ENCODE measurements around the gene TMEM184B.

TMEM184B gene

GRCh38 chr22:38305471-38306448 lies 33.0 kb upstream of the TMEM184B start:
- peak; percentile 75 for DNase-seq

GRCh38 chr22:38304526-38304925 lies 31.7 kb upstream of the TMEM184B start:
- no peak for DNase-seq

- no peak for DNase-seq
These were observed 31.2 kb upstream of the TMEM184B start for GRCh38 chr22:38303974-38304373.

DNA sequence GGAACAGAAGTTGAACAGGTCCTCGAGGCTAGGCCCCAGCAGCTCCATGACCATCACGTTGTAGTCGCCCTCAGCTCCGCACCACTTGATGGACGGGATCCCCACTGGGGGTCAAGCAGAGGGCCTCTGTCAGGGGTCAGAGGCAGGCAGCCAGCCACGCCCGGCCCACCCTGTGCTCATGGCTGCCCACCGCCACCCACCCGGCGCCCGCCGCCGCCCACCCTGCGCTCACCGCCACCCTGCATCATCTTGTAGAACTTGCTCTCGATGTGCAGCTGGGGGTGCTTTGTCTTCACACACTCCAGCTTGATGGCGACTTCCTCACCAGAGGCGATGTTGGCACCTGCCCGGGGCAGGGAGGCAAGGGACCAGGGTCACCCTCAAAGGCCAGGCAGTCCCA lies 30.1 kb upstream of the TMEM184B start:
- no peak for DNase-seq

- DNase-seq: no peak
These were observed 28.1 kb upstream of the TMEM184B start for GRCh38 chr22:38300946-38301345.

DNA sequence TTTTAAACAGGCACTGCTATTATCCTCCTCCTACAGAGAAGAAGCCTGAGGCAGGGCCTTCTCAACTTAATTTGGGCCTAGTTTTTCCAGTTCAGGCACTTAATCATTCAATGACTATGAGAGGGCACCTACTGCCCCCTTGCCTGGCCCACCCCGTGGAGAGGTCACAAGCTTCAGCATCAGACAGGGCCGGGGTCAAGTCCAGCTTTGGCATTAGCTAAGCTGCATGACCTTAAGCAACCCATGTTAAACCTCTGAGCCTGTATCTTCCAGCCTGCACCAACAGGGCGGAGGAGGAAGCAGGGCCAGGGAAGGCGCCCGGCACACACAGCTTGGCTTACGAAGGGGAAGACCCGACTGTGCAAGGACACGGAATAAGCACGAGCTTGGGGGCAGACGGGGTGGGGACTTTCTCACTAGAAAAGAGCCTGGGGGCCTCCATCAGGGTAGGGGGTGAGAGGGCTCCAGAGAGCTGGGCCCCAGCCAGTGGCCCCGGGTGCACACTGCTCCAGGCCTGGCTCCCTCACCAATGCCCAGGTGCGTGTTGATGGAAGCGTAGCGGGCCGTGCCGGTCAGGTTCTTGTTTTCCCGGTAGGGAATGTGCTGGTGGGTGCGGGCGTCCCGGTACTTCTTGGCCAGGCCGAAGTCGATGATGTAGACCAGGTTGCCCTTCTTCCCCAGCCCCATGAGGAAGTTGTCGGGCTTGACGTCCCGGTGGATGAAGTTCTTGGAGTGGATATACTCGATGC lies 27.6 kb upstream of the TMEM184B start:
- no peak for DNase-seq

DNA sequence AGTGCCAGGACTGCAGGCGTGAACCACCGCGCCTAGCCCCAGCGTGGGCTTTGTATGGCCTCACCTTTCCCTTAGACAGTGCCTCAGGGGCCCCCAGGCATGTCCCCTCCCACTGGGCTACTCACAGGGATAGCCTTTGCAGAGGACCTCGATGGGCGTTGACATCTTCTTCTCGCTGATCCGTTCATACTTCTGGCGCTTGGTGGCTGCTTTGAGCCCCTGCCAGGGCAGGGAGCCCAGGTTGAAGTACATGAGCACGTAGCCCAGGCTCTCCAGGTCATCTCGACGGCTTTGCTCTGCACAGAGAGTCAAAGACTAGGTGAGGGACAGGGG lies 26.9 kb upstream of the TMEM184B start:
- DNase-seq: no peak

DNA sequence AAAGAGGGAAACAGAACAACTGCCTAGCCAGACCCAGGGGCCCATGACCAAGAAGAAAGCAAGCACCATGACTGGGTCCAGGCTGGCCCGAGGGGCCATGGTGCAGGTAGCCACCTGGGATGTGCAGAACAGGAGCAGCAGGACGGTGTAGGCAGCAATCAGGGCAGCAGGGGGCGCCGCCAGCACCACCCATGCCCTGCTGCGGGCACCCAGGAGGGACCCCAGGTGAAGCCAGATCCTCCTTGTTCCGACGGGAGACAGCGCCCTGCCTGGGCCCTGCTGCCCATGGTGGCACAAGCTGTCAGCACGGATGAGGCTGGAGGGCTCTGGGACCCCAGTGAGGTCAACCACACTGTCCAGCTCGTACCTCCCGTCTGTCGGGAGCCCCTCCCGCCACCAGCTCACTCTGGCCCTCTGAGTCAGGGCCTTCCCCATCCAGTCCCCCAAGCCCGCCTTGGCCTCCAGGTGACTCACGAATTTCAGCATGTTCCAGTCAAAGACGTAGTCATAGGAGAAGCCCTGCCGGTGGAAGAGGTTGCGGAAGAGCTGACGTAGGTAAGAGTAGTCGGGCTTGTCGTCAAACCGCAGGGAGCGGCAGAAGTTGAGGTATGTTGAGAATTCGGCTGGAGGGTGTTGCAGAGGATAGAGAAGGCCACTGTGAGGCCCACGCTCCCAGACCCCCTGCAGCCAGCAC lies 25.6 kb upstream of the TMEM184B start:
- DNase-seq: no peak

DNA sequence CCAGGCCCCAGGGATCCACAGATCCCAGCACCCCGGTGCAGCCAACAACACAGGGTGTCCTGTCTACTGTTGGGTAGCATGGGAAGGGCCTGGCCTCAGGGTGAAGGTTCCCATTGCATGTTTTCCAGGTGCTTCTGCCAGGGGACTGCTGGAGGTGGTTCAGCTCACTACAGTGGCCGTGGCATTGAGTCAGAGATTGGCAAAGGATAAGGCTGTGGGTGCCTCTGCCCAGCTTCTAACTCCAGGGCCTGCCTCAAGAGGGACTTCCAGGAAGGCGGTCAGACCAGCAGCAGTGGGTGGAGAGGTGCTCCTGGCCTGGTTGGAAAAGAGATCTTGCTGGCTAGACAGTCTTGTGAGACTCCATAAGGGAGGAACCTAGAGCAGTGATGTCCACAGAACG lies 23.6 kb upstream of the TMEM184B start:
- no peak for DNase-seq

GRCh38 chr22:38295863-38296262 lies 23.1 kb upstream of the TMEM184B start:
- no peak for DNase-seq

GRCh38 chr22:38295339-38295738 lies 22.5 kb upstream of the TMEM184B start:
- no peak for DNase-seq

DNA sequence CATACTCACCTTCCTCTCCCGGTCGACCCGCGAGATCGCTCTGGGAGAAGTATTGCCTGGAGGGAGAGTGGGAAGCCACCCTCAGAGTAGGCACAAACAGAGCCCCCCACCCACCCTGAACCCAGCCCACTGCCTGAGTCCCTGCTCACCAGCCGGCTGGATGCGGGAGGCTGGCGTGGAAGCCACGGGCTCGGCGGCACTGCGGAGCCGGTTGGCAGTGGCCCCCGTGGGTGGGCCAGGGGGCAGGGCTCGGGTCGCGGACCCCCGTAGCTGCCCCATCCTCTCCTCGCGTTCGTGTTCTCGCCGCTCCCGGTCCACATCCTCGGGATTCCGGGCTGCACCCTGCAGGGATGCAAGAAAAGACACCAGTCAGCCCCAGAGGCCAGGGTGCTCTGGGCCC lies 21.4 kb upstream of the TMEM184B start:
- no peak for DNase-seq

GRCh38 chr22:38292694-38293093 lies 19.9 kb upstream of the TMEM184B start:
- no peak for DNase-seq

GRCh38 chr22:38291201-38291777 lies 18.5 kb upstream of the TMEM184B start:
- no peak for DNase-seq

GRCh38 chr22:38290347-38290746 lies 17.5 kb upstream of the TMEM184B start:
- no peak for DNase-seq

DNA sequence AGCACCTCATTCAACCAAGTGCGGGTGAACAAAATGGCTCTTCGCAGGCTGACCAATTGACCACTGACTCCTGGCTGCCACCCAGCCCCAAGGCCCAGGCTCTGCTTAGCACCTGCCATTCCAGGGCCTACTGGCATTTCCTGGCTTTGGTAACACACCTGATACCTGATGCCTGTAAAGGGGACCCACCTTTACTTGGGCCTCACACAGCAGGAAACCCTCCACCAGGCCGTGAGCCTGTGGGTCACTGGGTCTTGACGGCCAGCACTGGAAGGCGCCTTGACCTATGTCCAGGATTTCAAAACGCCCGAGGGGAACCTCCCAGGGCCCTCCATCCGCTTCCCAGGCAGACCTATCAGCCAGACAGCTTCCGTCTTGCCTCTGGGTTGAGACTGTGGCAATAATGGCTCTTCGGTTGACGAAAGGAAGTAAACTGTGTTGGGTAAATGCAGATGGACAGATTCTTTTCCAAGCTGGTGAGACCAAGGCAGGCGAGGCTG lies 16.8 kb upstream of the TMEM184B start:
- no peak for DNase-seq

GRCh38 chr22:38286915-38287669 lies 14.3 kb upstream of the TMEM184B start:
- no peak for DNase-seq

- DNase-seq: no peak
These were observed 12.2 kb upstream of the TMEM184B start for GRCh38 chr22:38285018-38285417.

DNA sequence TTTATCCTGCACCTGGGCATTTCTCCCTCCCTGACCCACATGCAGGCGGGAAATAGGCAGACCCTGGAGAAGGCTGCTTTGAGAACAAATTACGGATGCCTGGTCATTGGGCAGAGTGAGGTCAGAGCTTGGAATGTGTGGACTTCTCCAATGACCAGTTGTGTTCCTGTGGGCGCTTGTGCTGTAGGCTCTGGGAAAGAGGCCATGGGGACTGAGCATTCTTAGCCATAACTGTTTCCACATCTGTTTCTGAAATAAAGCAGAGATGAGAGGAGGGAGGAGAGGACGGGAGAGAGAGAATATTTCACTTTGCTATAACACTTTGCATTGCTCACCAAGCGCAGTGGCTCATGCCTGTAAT lies 11.2 kb upstream of the TMEM184B start:
- DNase-seq: no peak

GRCh38 chr22:38282397-38282796 lies 9.6 kb upstream of the TMEM184B start:
- DNase-seq: no peak

- no peak for DNase-seq
These were observed 3.4 kb upstream of the TMEM184B start for GRCh38 chr22:38276166-38276565.

- no peak for DNase-seq
These were observed 471 bp upstream of the TMEM184B start for GRCh38 chr22:38273135-38273826.

Measured in NCI-H2029 treated with DMSO at 0.1 percent for 48 hours (cell line).